GM23338 (cell line): ENCODE measurements around the gene LRRFIP2. TPM values are rescaled to one million over a fixed set of nuclear protein-coding genes. Genes with fewer than 3 reads are reported as not detected.

Experiments
- ATAC-seq: fragments of 200-7000 bp; cut with Tn5 transposase; 3 replicates; pipeline ENCODE4 v1.9.1; 2020
- DNase-seq: peaks from one replicate; pipeline ENCODE4 v3.0.0-alpha.2; 2015; ENCODE audit warnings: low spot score
- H2AFZ ChIP-seq: fragments of 200-600 bp; sonication (generic); 2 replicates; pipeline ENCODE4 v1.8.0; 2016; ENCODE audit warnings: antibody characterized with exemption, mild to moderate bottlenecking, moderate library complexity
- H3F3A ChIP-seq: fragments of 200-600 bp; sonication (generic); replicated peaks from 2 replicates; pipeline ENCODE4 v1.8.0; 2017; ENCODE audit warnings: antibody characterized with exemption, mixed run types, low read depth
- H3K27ac ChIP-seq: fragments of 200-600 bp; sonication (generic); 2 replicates; pipeline ENCODE4 v1.6.1; 2016; ENCODE audit warnings: low read depth
- H3K27me3 ChIP-seq: fragments of 200-600 bp; sonication (generic); 2 replicates; pipeline ENCODE4 v1.8.0; 2016; ENCODE audit warnings: mild to moderate bottlenecking, mixed run types, moderate library complexity; ENCODE audit not compliant: insufficient read depth
- H3K36me3 ChIP-seq: fragments of 200-600 bp; sonication (generic); 2 replicates; pipeline ENCODE4 v1.8.0; 2016; ENCODE audit warnings: mild to moderate bottlenecking; ENCODE audit not compliant: insufficient read depth
- H3K4me1 ChIP-seq: fragments of 200-600 bp; sonication (generic); 2 replicates; pipeline ENCODE4 v1.8.0; 2016; ENCODE audit warnings: mild to moderate bottlenecking, moderate library complexity; ENCODE audit not compliant: insufficient read depth
- H3K4me2 ChIP-seq: fragments of 200-600 bp; sonication (generic); 2 replicates; pipeline ENCODE4 v1.7.1; 2017; ENCODE audit warnings: mixed run types
- H3K4me3 ChIP-seq: fragments of 200-600 bp; sonication (generic); 2 replicates; pipeline ENCODE4 v1.6.1; 2016; ENCODE audit warnings: mixed run types
- H3K79me2 ChIP-seq: fragments of 200-600 bp; sonication (generic); replicated peaks from 2 replicates; pipeline ENCODE4 v1.8.0; 2017; ENCODE audit warnings: mild to moderate bottlenecking; ENCODE audit not compliant: insufficient read depth
- H3K9me2 ChIP-seq: fragments of 200-600 bp; sonication (generic); 2 replicates; pipeline ENCODE4 v1.8.0; 2017; ENCODE audit not compliant: insufficient read depth
- H4K20me1 ChIP-seq: fragments of 200-600 bp; sonication (generic); replicated peaks from 2 replicates; pipeline ENCODE4 v1.8.0; 2017; ENCODE audit warnings: mild to moderate bottlenecking; ENCODE audit not compliant: insufficient read depth
- H3K27ac Mint-ChIP-seq: 2 replicates; pipeline ENCODE4 v1.8.0; 2020; ENCODE audit warnings: inconsistent platforms, mild to moderate bottlenecking, moderate library complexity, mixed read lengths
- H3K27me3 Mint-ChIP-seq: 3 replicates; pipeline ENCODE4 v1.8.0; 2022; ENCODE audit warnings: low read depth, mild to moderate bottlenecking, moderate library complexity, mixed read lengths, inconsistent platforms; ENCODE audit not compliant: insufficient read depth, poor library complexity
- H3K36me3 Mint-ChIP-seq: 3 replicates; pipeline ENCODE4 v1.8.0; 2021; ENCODE audit warnings: low read depth, mild to moderate bottlenecking, inconsistent platforms, moderate library complexity, mixed read lengths
- H3K4me1 Mint-ChIP-seq: 3 replicates; pipeline ENCODE4 v1.8.0; 2020; ENCODE audit warnings: mild to moderate bottlenecking, inconsistent platforms, mixed read lengths
- H3K4me3 Mint-ChIP-seq: 3 replicates; pipeline ENCODE4 v1.8.0; 2021; ENCODE audit warnings: moderate library complexity, mild to moderate bottlenecking, inconsistent platforms, mixed read lengths
- H3K9me3 Mint-ChIP-seq: 3 replicates; pipeline ENCODE4 v1.8.0; 2020; ENCODE audit warnings: moderate library complexity, mild to moderate bottlenecking, inconsistent platforms, mixed read lengths
- CREB1 ChIP-seq: fragments of 250-450 bp; sonication (Bioruptor Pico); IDR thresholded peaks from 2 replicates; pipeline ENCODE4 v1.5.0; 2020; ENCODE audit warnings: low read depth, mild to moderate bottlenecking, moderate library complexity
- EZH2 ChIP-seq: fragments of 200-600 bp; sonication (generic); IDR thresholded peaks from one replicate; pipeline ENCODE4 v1.8.0; 2017; ENCODE audit warnings: antibody characterized with exemption, mild to moderate bottlenecking, low read depth; ENCODE audit not compliant: unreplicated experiment
- EZH2phosphoT487 ChIP-seq: fragments of 200-600 bp; sonication (generic); IDR thresholded peaks from one replicate; pipeline ENCODE4 v1.8.1; 2018; ENCODE audit warnings: antibody characterized with exemption; ENCODE audit not compliant: unreplicated experiment
- JUNB ChIP-seq: IDR thresholded peaks from one replicate; pipeline ENCODE4 v1.6.1; 2016; ENCODE audit warnings: antibody characterized with exemption; ENCODE audit not compliant: unreplicated experiment
- NANOG ChIP-seq: IDR thresholded peaks from 2 replicates; pipeline ENCODE4 v1.6.1; 2016; ENCODE audit warnings: antibody characterized with exemption, borderline replicate concordance
- POLR2AphosphoS5 ChIP-seq: IDR thresholded peaks from 2 replicates; pipeline ENCODE4 v1.6.1; 2016; ENCODE audit warnings: antibody characterized with exemption, low read depth
- STAT1 ChIP-seq: IDR thresholded peaks from one replicate; pipeline ENCODE4 v1.6.1; 2016; ENCODE audit warnings: antibody characterized with exemption; ENCODE audit not compliant: unreplicated experiment
- ZNF114 ChIP-seq: fragments of 250-450 bp; sonication (Bioruptor Pico); IDR thresholded peaks from 2 replicates; pipeline ENCODE4 v1.5.0; 2020; ENCODE audit warnings: mild to moderate bottlenecking, moderate library complexity
- ZNF331 ChIP-seq: fragments of 250-450 bp; sonication (Bioruptor Pico); IDR thresholded peaks from 2 replicates; pipeline ENCODE4 v1.5.0; 2020; ENCODE audit warnings: low read depth, mild to moderate bottlenecking, moderate library complexity
- ZNF462 ChIP-seq: fragments of 250-450 bp; sonication (Bioruptor Pico); IDR thresholded peaks from 2 replicates; pipeline ENCODE4 v1.5.0; 2020; ENCODE audit warnings: mild to moderate bottlenecking, moderate library complexity
- polyA plus RNA-seq: library from polyadenylated mRNA; unstranded; fragments of >200 nt; fragmentation: Nextera tagmentation; extraction: Ambion mirVana; gene quantifications from 2 replicates; pipeline ENCODE4 v1.2.1, GENCODE V29; 2016
- total RNA-seq: library from RNA; depleted of rRNA; stranded (reverse); fragments of >200 nt; shearing (Covaris generic); gene quantifications from 2 replicates; pipeline ENCODE4 v1.2.3, GENCODE V29; 2014
- TF ChIP-seq, protein P1 (sequence below): IDR thresholded peaks from one replicate; pipeline ENCODE4 v1.6.1; 2018; ENCODE audit warnings: antibody characterized with exemption; ENCODE audit not compliant: unreplicated experiment
- TF ChIP-seq, protein P2 (sequence below), 2 experiments: fragments of 200-600 bp in 1 of 2; sonication (generic) in 1 of 2; conservative IDR thresholded peaks; 2 replicates each; pipeline versions ENCODE4 v1.5.1 to v1.6.1; 2016 to 2017; ENCODE audit warnings: antibody characterized with exemption in 2 of 2, low read depth in 2 of 2, mild to moderate bottlenecking in 2 of 2, moderate library complexity in 1 of 2
- TF ChIP-seq, protein P3 (sequence below): IDR thresholded peaks from 2 replicates; pipeline ENCODE4 v1.6.1; 2016; ENCODE audit warnings: antibody characterized with exemption

The LRRFIP2 gene
- total and polyA plus RNA-seq, 2 experiments from 2014 or later: 20.3 to 29.0 TPM

DNA sequence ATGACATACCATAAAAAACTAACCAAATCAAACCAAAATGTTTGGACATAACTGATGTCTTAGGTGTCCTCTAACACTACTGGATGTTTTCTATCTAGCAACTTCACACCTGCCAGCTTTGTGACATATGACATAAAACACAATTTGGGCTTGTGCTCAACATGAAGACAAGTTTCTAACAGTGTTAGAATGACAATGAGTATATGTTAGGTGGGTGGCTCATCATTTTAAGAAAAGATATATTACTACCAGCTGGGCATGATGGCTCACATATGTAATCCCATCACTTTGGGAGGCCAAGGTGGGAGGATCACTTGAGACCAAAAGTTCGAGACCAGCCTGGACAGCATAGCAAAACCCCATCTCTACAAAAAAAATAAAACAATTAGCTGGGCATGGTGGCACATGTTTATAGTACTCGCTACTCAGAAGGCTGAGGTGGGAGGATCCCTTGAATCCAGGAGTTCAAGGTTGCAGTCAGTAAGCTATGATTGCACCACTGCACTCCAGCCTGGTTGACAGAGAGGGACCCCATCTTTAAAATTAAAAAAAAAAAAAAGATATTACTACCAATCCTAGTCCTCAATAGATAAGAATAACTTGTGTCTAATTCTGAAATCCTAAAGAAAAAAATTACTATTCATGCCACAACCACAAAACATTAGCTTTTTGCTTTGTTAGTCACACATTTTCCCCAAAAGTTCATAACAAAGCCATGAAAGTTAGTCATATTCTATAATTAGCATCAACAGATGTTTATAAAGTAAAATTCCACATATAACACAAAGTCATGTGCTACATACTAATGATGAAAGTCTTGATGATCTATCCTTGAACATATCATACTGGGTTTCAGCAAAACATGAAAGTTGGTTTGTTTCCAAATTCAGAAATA lies 59.9 kb downstream of the LRRFIP2 start:
- H3F3A ChIP-seq: no peaks in the 10 kb centered on the region
- no peak overlapping the region for H3K4me2 ChIP-seq
- H3K27me3 ChIP-seq: no peaks in the 10 kb centered on the region
- H3K9me2 ChIP-seq: no peaks in the 10 kb centered on the region
- no peaks in the 10 kb centered on the region for H3K79me2 ChIP-seq
- no peak for DNase-seq
- H3K36me3 ChIP-seq: no peaks in the 10 kb centered on the region
- H3K4me1 Mint-ChIP-seq: peaks cover 3% of the 10 kb centered on the region; the same call in 2 of the 3 replicates
- no peak overlapping the region for H3K4me3 Mint-ChIP-seq
- no peak for ATAC-seq
- H3K27me3 Mint-ChIP-seq: no peaks in the 10 kb centered on the region
- H3K4me1 ChIP-seq: no peaks in the 10 kb centered on the region
- no peaks in the 10 kb centered on the region for H3K9me3 Mint-ChIP-seq
- H4K20me1 ChIP-seq: no peaks in the 10 kb centered on the region
- TF ChIP-seq EZH2phosphoT487 (no peak), POLR2AphosphoS5 (no peak), ZNF462 (CRISPR knock-in tag) (no peak), CREB1 (CRISPR knock-in tag) (no peak), JUNB (no peak), NANOG (no peak), ZNF114 (no peak), ZNF331 (CRISPR knock-in tag) (no peak), EZH2 (no peak), STAT1 (no peak)
- TF ChIP-seq, protein P1, sequence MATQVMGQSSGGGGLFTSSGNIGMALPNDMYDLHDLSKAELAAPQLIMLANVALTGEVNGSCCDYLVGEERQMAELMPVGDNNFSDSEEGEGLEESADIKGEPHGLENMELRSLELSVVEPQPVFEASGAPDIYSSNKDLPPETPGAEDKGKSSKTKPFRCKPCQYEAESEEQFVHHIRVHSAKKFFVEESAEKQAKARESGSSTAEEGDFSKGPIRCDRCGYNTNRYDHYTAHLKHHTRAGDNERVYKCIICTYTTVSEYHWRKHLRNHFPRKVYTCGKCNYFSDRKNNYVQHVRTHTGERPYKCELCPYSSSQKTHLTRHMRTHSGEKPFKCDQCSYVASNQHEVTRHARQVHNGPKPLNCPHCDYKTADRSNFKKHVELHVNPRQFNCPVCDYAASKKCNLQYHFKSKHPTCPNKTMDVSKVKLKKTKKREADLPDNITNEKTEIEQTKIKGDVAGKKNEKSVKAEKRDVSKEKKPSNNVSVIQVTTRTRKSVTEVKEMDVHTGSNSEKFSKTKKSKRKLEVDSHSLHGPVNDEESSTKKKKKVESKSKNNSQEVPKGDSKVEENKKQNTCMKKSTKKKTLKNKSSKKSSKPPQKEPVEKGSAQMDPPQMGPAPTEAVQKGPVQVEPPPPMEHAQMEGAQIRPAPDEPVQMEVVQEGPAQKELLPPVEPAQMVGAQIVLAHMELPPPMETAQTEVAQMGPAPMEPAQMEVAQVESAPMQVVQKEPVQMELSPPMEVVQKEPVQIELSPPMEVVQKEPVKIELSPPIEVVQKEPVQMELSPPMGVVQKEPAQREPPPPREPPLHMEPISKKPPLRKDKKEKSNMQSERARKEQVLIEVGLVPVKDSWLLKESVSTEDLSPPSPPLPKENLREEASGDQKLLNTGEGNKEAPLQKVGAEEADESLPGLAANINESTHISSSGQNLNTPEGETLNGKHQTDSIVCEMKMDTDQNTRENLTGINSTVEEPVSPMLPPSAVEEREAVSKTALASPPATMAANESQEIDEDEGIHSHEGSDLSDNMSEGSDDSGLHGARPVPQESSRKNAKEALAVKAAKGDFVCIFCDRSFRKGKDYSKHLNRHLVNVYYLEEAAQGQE: no peak
- TF ChIP-seq, protein P2, sequence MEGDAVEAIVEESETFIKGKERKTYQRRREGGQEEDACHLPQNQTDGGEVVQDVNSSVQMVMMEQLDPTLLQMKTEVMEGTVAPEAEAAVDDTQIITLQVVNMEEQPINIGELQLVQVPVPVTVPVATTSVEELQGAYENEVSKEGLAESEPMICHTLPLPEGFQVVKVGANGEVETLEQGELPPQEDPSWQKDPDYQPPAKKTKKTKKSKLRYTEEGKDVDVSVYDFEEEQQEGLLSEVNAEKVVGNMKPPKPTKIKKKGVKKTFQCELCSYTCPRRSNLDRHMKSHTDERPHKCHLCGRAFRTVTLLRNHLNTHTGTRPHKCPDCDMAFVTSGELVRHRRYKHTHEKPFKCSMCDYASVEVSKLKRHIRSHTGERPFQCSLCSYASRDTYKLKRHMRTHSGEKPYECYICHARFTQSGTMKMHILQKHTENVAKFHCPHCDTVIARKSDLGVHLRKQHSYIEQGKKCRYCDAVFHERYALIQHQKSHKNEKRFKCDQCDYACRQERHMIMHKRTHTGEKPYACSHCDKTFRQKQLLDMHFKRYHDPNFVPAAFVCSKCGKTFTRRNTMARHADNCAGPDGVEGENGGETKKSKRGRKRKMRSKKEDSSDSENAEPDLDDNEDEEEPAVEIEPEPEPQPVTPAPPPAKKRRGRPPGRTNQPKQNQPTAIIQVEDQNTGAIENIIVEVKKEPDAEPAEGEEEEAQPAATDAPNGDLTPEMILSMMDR (conservative IDR thresholded peaks at IDR 0.05; ENCODE audit: low read depth in 2 of 2): no peak
- TF ChIP-seq, protein P3, sequence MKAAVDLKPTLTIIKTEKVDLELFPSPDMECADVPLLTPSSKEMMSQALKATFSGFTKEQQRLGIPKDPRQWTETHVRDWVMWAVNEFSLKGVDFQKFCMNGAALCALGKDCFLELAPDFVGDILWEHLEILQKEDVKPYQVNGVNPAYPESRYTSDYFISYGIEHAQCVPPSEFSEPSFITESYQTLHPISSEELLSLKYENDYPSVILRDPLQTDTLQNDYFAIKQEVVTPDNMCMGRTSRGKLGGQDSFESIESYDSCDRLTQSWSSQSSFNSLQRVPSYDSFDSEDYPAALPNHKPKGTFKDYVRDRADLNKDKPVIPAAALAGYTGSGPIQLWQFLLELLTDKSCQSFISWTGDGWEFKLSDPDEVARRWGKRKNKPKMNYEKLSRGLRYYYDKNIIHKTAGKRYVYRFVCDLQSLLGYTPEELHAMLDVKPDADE: no peak
- H2AFZ ChIP-seq: no peak overlapping the region
- no peak overlapping the region for H3K27ac Mint-ChIP-seq
- H3K36me3 Mint-ChIP-seq: no peaks in the 10 kb centered on the region
- no peak overlapping the region for H3K27ac ChIP-seq
- H3K4me3 ChIP-seq: no peak overlapping the region
